Caco-2 (cell line): Measurements from ENCODE around the gene SLC4A5. TPM values are rescaled to one million over a fixed set of nuclear protein-coding genes. Genes with fewer than 3 reads are reported as not detected.

ENCODE experiments used
- BruUV-seq: library from RNA; stranded (reverse); fragments of 400-500 nt; replicated peaks from 2 replicates; lab custom pipeline; 2021; lab: Mats Ljungman, UMichigan
- CTCF ChIA-PET: fragments of 300-600 bp; sonication (Branson Sonifier 250); formaldehyde crosslinking; loops from one replicate; lab custom pipeline; 2022; ENCODE audit warnings: antibody characterized with exemption; lab: Charles Lee
- POLR2A ChIA-PET: fragments of 300-600 bp; sonication (Branson Sonifier 250); formaldehyde crosslinking; loops from one replicate; lab custom pipeline; 2022; ENCODE audit warnings: antibody characterized with exemption; lab: Charles Lee
- DNase-seq, 2 experiments: peaks; one replicate each; pipeline versions ENCODE4 v3.0.0 to v3.0.0-alpha.2; 2020 to 2022
- H3K27me3 ChIP-seq: replicated peaks from 2 replicates; pipeline ENCODE4 v1.6.0; 2011; ENCODE audit warnings: low read length; ENCODE audit not compliant: control insufficient read depth, insufficient read depth
- H3K36me3 ChIP-seq: 2 replicates; pipeline ENCODE4 v1.5.1; 2011; ENCODE audit warnings: low read length; ENCODE audit not compliant: control insufficient read depth, insufficient read depth
- H3K4me1 ChIP-seq: fragments of 250-450 bp; sonication (Bioruptor Pico); 2 replicates; pipeline ENCODE4 v1.5.1; 2020; ENCODE audit warnings: mild to moderate bottlenecking
- H3K4me3 ChIP-seq: 2 replicates; pipeline ENCODE4 v1.5.1; 2011; ENCODE audit warnings: low read depth, mild to moderate bottlenecking, control low read depth, low read length
- H3K9me3 ChIP-seq: fragments of 250-450 bp; sonication (Bioruptor Pico); 2 replicates; pipeline ENCODE4 v1.5.1; 2020; ENCODE audit warnings: mild to moderate bottlenecking, moderate library complexity
- H3K27ac Mint-ChIP-seq: one replicate; pipeline ENCODE4 v1.8.0; 2022; ENCODE audit warnings: mixed read lengths; ENCODE audit not compliant: unreplicated experiment
- H3K27me3 Mint-ChIP-seq: one replicate; pipeline ENCODE4 v1.8.0; 2022; ENCODE audit warnings: mixed read lengths; ENCODE audit not compliant: insufficient read depth, unreplicated experiment
- H3K36me3 Mint-ChIP-seq: one replicate; pipeline ENCODE4 v1.8.0; 2022; ENCODE audit warnings: mild to moderate bottlenecking, mixed read lengths; ENCODE audit not compliant: insufficient read depth, unreplicated experiment
- H3K4me1 Mint-ChIP-seq: one replicate; pipeline ENCODE4 v1.8.0; 2022; ENCODE audit warnings: low read depth, mixed read lengths; ENCODE audit not compliant: unreplicated experiment
- H3K4me3 Mint-ChIP-seq: one replicate; pipeline ENCODE4 v1.8.0; 2022; ENCODE audit warnings: mild to moderate bottlenecking, moderate library complexity, mixed read lengths; ENCODE audit not compliant: unreplicated experiment
- H3K9me3 Mint-ChIP-seq: one replicate; pipeline ENCODE4 v1.8.0; 2022; ENCODE audit warnings: mixed read lengths; ENCODE audit not compliant: unreplicated experiment
- intact Hi-C: fragments of 100-400 bp; cut with micrococcal nuclease; formaldehyde crosslinking; loops from one replicate; pipeline ENCODE4 v1.10.0; 2022; ENCODE audit not compliant: unreplicated experiment
- total RNA-seq: library from RNA; stranded (reverse); gene quantifications from 2 replicates; pipeline ENCODE4 v1.2.3, GENCODE V29; 2022
- TF ChIP-seq, protein P1 (sequence below), 2 experiments: fragments of 200-600 bp in 1 of 2; IDR thresholded peaks; 1 replicate in 1 of 2; 2 replicates in 1 of 2; pipeline versions ENCODE4 v1.5.1 to v1.8.0; 2011 to 2022; ENCODE audit warnings: antibody characterized with exemption in 1 of 2, control low read depth in 1 of 2, inconsistent platforms in 1 of 2, low read depth in 1 of 2, low read length in 1 of 2, mild to moderate bottlenecking in 1 of 2, moderate library complexity in 1 of 2; ENCODE audit not compliant: insufficient read depth in 1 of 2, severe bottlenecking in 1 of 2, unreplicated experiment in 1 of 2

SLC4A5 gene
- total RNA-seq, 1 experiment from 2014 or later, result 2.2 TPM

DNA sequence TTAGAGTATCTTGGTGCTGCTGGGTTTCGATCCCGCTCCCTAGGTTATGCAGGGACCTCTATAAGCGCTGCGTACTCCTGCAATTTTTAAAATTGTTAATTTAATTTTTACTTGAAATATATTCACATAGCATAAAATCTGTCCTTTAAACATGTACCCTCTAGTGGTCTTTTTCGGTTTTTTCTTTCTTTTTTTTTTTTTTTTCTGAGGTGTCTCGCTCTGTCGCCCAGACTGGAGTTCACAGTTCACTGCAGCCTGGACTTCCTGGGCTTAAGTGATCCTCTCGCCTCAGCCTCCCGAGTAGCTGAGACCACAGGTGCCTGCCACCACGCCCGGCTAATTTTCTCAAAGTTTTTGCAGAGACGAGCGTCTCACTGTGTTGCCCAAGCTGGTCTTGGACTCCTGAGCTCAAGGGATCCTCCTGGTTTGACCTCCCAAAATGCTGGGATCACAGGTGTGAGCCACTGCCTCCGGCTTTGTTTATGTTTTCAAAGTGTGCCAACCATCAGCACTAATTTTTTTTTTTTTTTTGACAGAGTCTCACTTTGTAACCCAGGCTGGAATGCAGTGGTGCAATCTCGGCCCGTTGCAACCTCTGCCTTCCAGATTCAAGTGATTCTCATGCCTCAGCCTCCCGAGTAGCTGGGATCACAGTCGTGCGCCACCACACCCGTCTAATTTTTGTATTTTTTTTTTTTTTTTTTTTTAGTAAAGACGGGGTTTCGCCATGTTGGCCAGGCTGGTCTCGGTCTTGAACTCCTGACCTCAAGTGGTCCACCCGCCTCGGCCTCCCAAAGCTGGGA is 164.0 kb downstream of the SLC4A5 start:
- Mint-ChIP-seq H3K4me3 (peak overlapping the region; percentile 78), H3K27me3 (no peaks in the 10 kb centered on the region), H3K36me3 (peaks cover 24% of the 10 kb centered on the region), H3K27ac (peak overlapping the region; percentile 46), H3K9me3 (no peaks in the 10 kb centered on the region), H3K4me1 (no peaks in the 10 kb centered on the region)
- peak overlapping the region; percentile 60 for H3K4me3 ChIP-seq
- H3K9me3 ChIP-seq, result no peaks in the 10 kb centered on the region; the same call in 1 of the 2 replicates
- intact Hi-C loops, result loop anchor here (2.0 kb wide), 1 partner anchor 30 kb away; no protein-coding TSS in a partner anchor
- no peaks in the 10 kb centered on the region for H3K27me3 ChIP-seq
- H3K36me3 ChIP-seq, result no peaks in the 10 kb centered on the region
- TF ChIP-seq, protein P1, sequence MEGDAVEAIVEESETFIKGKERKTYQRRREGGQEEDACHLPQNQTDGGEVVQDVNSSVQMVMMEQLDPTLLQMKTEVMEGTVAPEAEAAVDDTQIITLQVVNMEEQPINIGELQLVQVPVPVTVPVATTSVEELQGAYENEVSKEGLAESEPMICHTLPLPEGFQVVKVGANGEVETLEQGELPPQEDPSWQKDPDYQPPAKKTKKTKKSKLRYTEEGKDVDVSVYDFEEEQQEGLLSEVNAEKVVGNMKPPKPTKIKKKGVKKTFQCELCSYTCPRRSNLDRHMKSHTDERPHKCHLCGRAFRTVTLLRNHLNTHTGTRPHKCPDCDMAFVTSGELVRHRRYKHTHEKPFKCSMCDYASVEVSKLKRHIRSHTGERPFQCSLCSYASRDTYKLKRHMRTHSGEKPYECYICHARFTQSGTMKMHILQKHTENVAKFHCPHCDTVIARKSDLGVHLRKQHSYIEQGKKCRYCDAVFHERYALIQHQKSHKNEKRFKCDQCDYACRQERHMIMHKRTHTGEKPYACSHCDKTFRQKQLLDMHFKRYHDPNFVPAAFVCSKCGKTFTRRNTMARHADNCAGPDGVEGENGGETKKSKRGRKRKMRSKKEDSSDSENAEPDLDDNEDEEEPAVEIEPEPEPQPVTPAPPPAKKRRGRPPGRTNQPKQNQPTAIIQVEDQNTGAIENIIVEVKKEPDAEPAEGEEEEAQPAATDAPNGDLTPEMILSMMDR (IDR thresholded peaks at IDR 0.05; ENCODE audit: insufficient read depth in 1 of 2, low read depth in 1 of 2, low read length in 1 of 2, severe bottlenecking in 1 of 2, unreplicated experiment in 1 of 2), result peak; percentile 26 to 47
- ChIA-PET CTCF (interaction anchor here (0.5 to 2.0 kb wide), 13 partner anchors 9 to 275 kb away, joined by 3 to 12 read pairs (median 4); partner anchors contain the start of genes BOLA3 and MTHFD2), POLR2A (interaction anchor here (0.6 to 1.8 kb wide), 15 partner anchors 13 to 351 kb away, joined by 3 to 23 read pairs (median 5); partner anchors contain the start of genes BOLA3, MTHFD2 and STAMBP)
- TSS peak; percentile 91 for BruUV-seq
- 0 out of 2 replicates have a peak, but pooled peaks cover 4% of the 10 kb centered on the region for H3K4me1 ChIP-seq
- DNase-seq, result peak in 1 of 2 experiments; percentile 41

- H3K27me3 Mint-ChIP-seq, result no peaks in the 10 kb centered on the region
- Histone ChIP-seq H3K27me3 (no peaks in the 10 kb centered on the region), H3K4me3 (peak within 1 kb of the TSS; percentile 60), H3K9me3 (no peaks in the 10 kb centered on the region; the same call in 1 of the 2 replicates), H3K4me1 (0 out of 2 replicates have a peak, but pooled peaks cover 4% of the 10 kb centered on the region), H3K36me3 (no peaks in the 10 kb centered on the region)
- H3K27ac Mint-ChIP-seq, result peak within 1 kb of the TSS; percentile 46
- H3K9me3 Mint-ChIP-seq, result no peaks in the 10 kb centered on the region
- peak within 1 kb of the TSS; percentile 78 for H3K4me3 Mint-ChIP-seq
- ChIA-PET POLR2A (interaction anchor here (0.5 to 1.8 kb wide), 13 partner anchors 13 to 350 kb away, joined by 3 to 23 read pairs (median 6); partner anchors contain the start of genes BOLA3, MTHFD2 and STAMBP), CTCF (interaction anchor here (0.6 to 2.0 kb wide), 15 partner anchors 10 to 350 kb away, joined by 3 to 12 read pairs (median 4); partner anchors contain the start of genes BOLA3, MTHFD2 and STAMBP)
- BruUV-seq, result no TSS peak
- H3K36me3 Mint-ChIP-seq, result peaks cover 24% of the 10 kb centered on the region
- no peaks in the 10 kb centered on the region for H3K4me1 Mint-ChIP-seq
- peak; percentile 99 to 100 for DNase-seq
- intact Hi-C loops, result loop anchor here (1.0 to 2.0 kb wide), 2 partner anchors 20 to 30 kb away; partner anchors contain the start of gene MTHFD2
- TF ChIP-seq, protein P1 (IDR thresholded peaks at IDR 0.05; ENCODE audit: insufficient read depth in 1 of 2, low read depth in 1 of 2, low read length in 1 of 2, severe bottlenecking in 1 of 2, unreplicated experiment in 1 of 2), result no peak
Measured at GRCh38 chr2:74178211-74179062, 164.8 kb downstream of the SLC4A5 start, which contains the start of gene MOB1A. Gene MOB1A, minus strand, starts transcription at chr2:74178879. Its CDS starts 205 bp downstream, at chr2:74178674.
